GM18502 (cell line): Measurements from ENCODE around the gene SNRNP27.

Experiments
- ATAC-seq: cut with Tn5 transposase; IDR thresholded peaks from one replicate; pipeline ENCODE4 v1.9.1; 2021; ENCODE audit warnings: mild to moderate bottlenecking; ENCODE audit not compliant: unreplicated experiment, poor library complexity

Gene SNRNP27

GRCh38 chr2:69914950-69915945 is 21.5 kb downstream of the SNRNP27 start, which contains the start of gene MXD1:
MXD1 (plus strand) TSS chr2:69915109; CDS start chr2:69915331, 222 bp downstream.
- no peak for ATAC-seq

GRCh38 chr2:69916106-69916505 is 22.4 kb downstream of the SNRNP27 start:
- no peak for ATAC-seq

- ATAC-seq, result no peak
Measured at GRCh38 chr2:69917852-69918251, 24.1 kb downstream of the SNRNP27 start.

GRCh38 chr2:69918401-69918800 is 24.6 kb downstream of the SNRNP27 start:
- no peak for ATAC-seq

- ATAC-seq, result no peak
Measured at GRCh38 chr2:69923116-69923515, 29.4 kb downstream of the SNRNP27 start.

GRCh38 chr2:69926849-69927515 is 33.2 kb downstream of the SNRNP27 start:
- no peak for ATAC-seq

- ATAC-seq, result no peak
Measured at GRCh38 chr2:69931832-69932595, 38.3 kb downstream of the SNRNP27 start.

- ATAC-seq, result no peak
Measured at GRCh38 chr2:69932596-69932922, 38.8 kb downstream of the SNRNP27 start.

GRCh38 chr2:69933254-69933828 is 39.6 kb downstream of the SNRNP27 start:
- no peak for ATAC-seq

GRCh38 chr2:69933839-69934613 is 40.3 kb downstream of the SNRNP27 start:
- ATAC-seq, result no peak

- no peak for ATAC-seq
Measured at GRCh38 chr2:69934614-69934908, 40.8 kb downstream of the SNRNP27 start.

GRCh38 chr2:69935011-69935410 is 41.3 kb downstream of the SNRNP27 start:
- ATAC-seq, result no peak

GRCh38 chr2:69936906-69937305 is 43.1 kb downstream of the SNRNP27 start:
- ATAC-seq, result no peak

- no peak for ATAC-seq
Measured at GRCh38 chr2:69937968-69938367, 44.2 kb downstream of the SNRNP27 start.

GRCh38 chr2:69939722-69940121 is 46.0 kb downstream of the SNRNP27 start:
- ATAC-seq, result no peak

- no peak for ATAC-seq
Measured at GRCh38 chr2:69940691-69941090, 46.9 kb downstream of the SNRNP27 start.

GRCh38 chr2:69943000-69943842 is 49.5 kb downstream of the SNRNP27 start:
- ATAC-seq, result no peak

GRCh38 chr2:69943843-69944525 is 50.2 kb downstream of the SNRNP27 start:
- ATAC-seq, result no peak
